Measurements from ENCODE around the gene GRIK4. TPM values are rescaled to one million over a fixed set of nuclear protein-coding genes. Genes with fewer than 3 reads are reported as not detected.

Gene GRIK4
- total and polyA plus RNA-seq, 12 donors: 0.33 to 4.8 (median 3.0) TPM

- no peaks in the 10 kb centered on the region for H3K36me3 ChIP-seq (replicated peaks in 1 of 2)
- no peaks in the 10 kb centered on the region for H3K4me1 ChIP-seq (replicated peaks in 1 of 2)
- WGBS, 4 donors: 92 to 99% (median 97%) methylated on average over 6 of the region's 6 CpGs
- no peaks in the 10 kb centered on the region for H3K9me3 ChIP-seq (replicated peaks in 1 of 3)
- intact Hi-C loops (cut with DNase I): no loop called here
- H3K27ac ChIP-seq: no peak overlapping the region
- DNase-seq: no peak
- H3K4me3 ChIP-seq: no peak overlapping the region
- no peak for TF ChIP-seq POLR2A (IDR thresholded peaks at IDR 0.05)
- TF ChIP-seq, protein P1, sequence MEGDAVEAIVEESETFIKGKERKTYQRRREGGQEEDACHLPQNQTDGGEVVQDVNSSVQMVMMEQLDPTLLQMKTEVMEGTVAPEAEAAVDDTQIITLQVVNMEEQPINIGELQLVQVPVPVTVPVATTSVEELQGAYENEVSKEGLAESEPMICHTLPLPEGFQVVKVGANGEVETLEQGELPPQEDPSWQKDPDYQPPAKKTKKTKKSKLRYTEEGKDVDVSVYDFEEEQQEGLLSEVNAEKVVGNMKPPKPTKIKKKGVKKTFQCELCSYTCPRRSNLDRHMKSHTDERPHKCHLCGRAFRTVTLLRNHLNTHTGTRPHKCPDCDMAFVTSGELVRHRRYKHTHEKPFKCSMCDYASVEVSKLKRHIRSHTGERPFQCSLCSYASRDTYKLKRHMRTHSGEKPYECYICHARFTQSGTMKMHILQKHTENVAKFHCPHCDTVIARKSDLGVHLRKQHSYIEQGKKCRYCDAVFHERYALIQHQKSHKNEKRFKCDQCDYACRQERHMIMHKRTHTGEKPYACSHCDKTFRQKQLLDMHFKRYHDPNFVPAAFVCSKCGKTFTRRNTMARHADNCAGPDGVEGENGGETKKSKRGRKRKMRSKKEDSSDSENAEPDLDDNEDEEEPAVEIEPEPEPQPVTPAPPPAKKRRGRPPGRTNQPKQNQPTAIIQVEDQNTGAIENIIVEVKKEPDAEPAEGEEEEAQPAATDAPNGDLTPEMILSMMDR (IDR thresholded peaks at IDR 0.05): no peak
- no peaks in the 10 kb centered on the region for H3K27me3 ChIP-seq
Observed at GRCh38 chr11:120972621-120973020, 461.1 kb downstream of the GRIK4 start.

DNA sequence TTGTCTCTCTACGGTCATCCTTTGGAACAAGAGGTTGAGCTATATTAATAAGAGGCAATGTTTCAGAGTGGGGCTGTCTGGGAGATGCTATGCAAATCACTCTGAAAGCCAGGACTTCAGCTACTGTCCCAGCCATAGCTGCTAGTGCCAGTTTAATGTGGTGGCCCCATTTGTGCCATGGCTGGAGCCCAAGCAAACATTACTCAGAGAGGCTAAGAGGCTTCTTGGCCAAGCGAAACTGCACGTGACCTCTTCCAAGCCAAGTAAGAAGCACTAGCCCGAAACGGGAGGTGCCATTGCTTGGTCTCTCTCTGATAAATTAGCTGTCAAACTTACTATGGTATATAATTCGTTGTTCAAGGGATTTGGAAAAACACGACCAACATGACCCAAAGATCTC lies 462.0 kb downstream of the GRIK4 start:
- DNase-seq: no peak
- Histone ChIP-seq H3K9me3 (replicated peaks in 1 of 3) (no peaks in the 10 kb centered on the region), H3K4me1 (replicated peaks in 1 of 2) (no peaks in the 10 kb centered on the region), H3K4me3 (no peak overlapping the region), H3K27ac (no peak overlapping the region), H3K27me3 (no peaks in the 10 kb centered on the region), H3K36me3 (replicated peaks in 1 of 2) (no peaks in the 10 kb centered on the region)
- intact Hi-C loops (cut with DNase I): no loop called here
- 76 to 86% (median 83%) methylated on average over 7 of the region's 7 CpGs for WGBS, 4 donors
- TF ChIP-seq, protein P1 (IDR thresholded peaks at IDR 0.05): no peak
- TF ChIP-seq POLR2A (IDR thresholded peaks at IDR 0.05): no peak

DNA sequence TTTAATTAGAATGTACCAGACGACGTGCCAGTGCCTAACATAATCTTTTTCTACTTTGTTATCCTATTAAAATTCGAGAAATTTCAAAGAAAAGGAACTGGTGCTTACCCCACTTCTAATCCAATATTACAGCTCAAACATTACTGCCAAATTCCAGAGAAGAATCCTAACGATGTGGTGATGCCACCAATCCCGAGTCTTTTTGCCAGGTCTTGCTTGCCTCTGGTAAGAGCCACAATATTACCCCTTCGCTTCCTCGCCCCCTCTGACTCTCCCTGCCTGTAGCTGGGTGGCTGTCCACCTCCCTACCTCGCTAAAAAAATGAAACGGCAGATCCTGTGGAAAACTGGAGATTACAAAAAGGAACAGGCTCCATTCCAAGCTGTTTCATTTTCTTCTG lies 462.9 kb downstream of the GRIK4 start:
- TF ChIP-seq, protein P1 (IDR thresholded peaks at IDR 0.05): no peak
- no peak for TF ChIP-seq POLR2A (IDR thresholded peaks at IDR 0.05)
- Histone ChIP-seq H3K4me3 (no peak overlapping the region), H3K27ac (no peak overlapping the region), H3K9me3 (replicated peaks in 1 of 3) (no peaks in the 10 kb centered on the region), H3K27me3 (no peaks in the 10 kb centered on the region), H3K36me3 (replicated peaks in 1 of 2) (no peaks in the 10 kb centered on the region), H3K4me1 (replicated peaks in 1 of 2) (no peaks in the 10 kb centered on the region)
- DNase-seq: no peak
- intact Hi-C loops (cut with DNase I): no loop called here
- 73 to 82% (median 76%) methylated on average over 9 of the region's 9 CpGs for WGBS, 4 donors

DNA sequence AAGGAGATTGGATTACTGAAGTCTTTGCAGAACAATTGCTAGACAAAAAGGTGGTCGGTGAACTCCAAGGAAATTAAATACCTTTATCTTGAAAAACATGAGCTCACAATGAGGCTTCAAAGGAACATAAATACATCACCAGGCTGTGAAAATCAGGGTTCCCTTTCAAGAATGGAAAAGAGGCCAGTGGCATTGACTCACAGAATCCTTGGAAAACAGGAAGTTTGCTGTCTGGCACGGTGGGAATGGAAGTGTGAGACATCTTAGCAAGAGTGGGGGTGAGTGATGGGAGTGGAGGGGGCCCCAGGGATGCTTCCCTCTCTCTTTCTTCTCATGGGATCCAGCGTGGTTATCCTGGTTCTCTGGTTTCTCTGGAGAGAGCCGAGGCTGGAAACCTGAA lies 463.4 kb downstream of the GRIK4 start:
- intact Hi-C loops (cut with DNase I): no loop called here
- no peak for TF ChIP-seq POLR2A (IDR thresholded peaks at IDR 0.05)
- TF ChIP-seq, protein P1 (IDR thresholded peaks at IDR 0.05): no peak
- no peak for DNase-seq
- no peaks in the 10 kb centered on the region for H3K27me3 ChIP-seq
- 39 to 43% (median 40%) methylated on average over 4 of the region's 4 CpGs for WGBS, 4 donors
- H3K36me3 ChIP-seq (replicated peaks in 1 of 2): no peaks in the 10 kb centered on the region
- no peaks in the 10 kb centered on the region for H3K4me1 ChIP-seq (replicated peaks in 1 of 2)
- H3K4me3 ChIP-seq: no peak overlapping the region
- no peaks in the 10 kb centered on the region for H3K9me3 ChIP-seq (replicated peaks in 1 of 3)
- no peak overlapping the region for H3K27ac ChIP-seq
